Hematopoietic multipotent progenitor cell treated with erythropoietin and hydrocortisone succinate and interleukin-3 and kit ligand, for 8 days (in vitro differentiated cells): Measurements from ENCODE around the gene MPI.
"Not testable (repeated sequence)": the region's sequence is repeated elsewhere in the genome, so short reads cannot be mapped to it uniquely, and the experiment has no call there.

Source experiments
- DNase-seq: peaks from one replicate; pipeline ENCODE4 v3.0.0-alpha.2; 2015

The MPI gene

GRCh38 chr15:74863239-74864056 is 26.4 kb upstream of the MPI start:
- DNase-seq, result no peak

- DNase-seq, result no peak
These were observed 25.5 kb upstream of the MPI start for GRCh38 chr15:74864296-74864695.

- no peak for DNase-seq
These were observed 24.5 kb upstream of the MPI start for GRCh38 chr15:74865316-74865715.

- DNase-seq, result no peak
These were observed 23.8 kb upstream of the MPI start for GRCh38 chr15:74866090-74866489.

GRCh38 chr15:74867466-74868038 is 22.3 kb upstream of the MPI start:
- peak; percentile 69 for DNase-seq

- peak; percentile 72 for DNase-seq
These were observed 21.8 kb upstream of the MPI start for GRCh38 chr15:74868059-74868458.

- DNase-seq, result no peak
These were observed 20.5 kb upstream of the MPI start for GRCh38 chr15:74869372-74869725.

GRCh38 chr15:74869726-74870407 is 20.0 kb upstream of the MPI start:
- DNase-seq, result peak; percentile 84

- no peak for DNase-seq
These were observed 19.2 kb upstream of the MPI start for GRCh38 chr15:74870436-74871215.

- no peak for DNase-seq
These were observed 17.2 kb upstream of the MPI start for GRCh38 chr15:74872702-74873035.

- DNase-seq, result peak; percentile 96
These were observed 16.6 kb upstream of the MPI start, which contains the start of gene SCAMP2 for GRCh38 chr15:74873036-74873755. Gene SCAMP2, minus strand, starts transcription at chr15:74873365. Its CDS starts 110 bp downstream, at chr15:74873255.

GRCh38 chr15:74873756-74874424 is 16.0 kb upstream of the MPI start:
- DNase-seq, result no peak

GRCh38 chr15:74878273-74878672 is 11.6 kb upstream of the MPI start:
- no peak for DNase-seq

GRCh38 chr15:74882528-74882927 is 7.3 kb upstream of the MPI start:
- no peak for DNase-seq

- no peak for DNase-seq
These were observed 5.2 kb upstream of the MPI start for GRCh38 chr15:74884428-74885223.

GRCh38 chr15:74885461-74885860 is 4.4 kb upstream of the MPI start:
- DNase-seq, result no peak

- not testable (repeated sequence) for DNase-seq
These were observed 2.2 kb upstream of the MPI start for GRCh38 chr15:74887537-74888193.

GRCh38 chr15:74888716-74889115 is 1.1 kb upstream of the MPI start:
- DNase-seq, result no peak

- peak; percentile 31 for DNase-seq
These were observed 406 bp upstream of the MPI start for GRCh38 chr15:74889390-74889882.

- peak; percentile 67 for DNase-seq
These were observed 771 bp downstream of the MPI start for GRCh38 chr15:74890665-74890960.

- DNase-seq, result no peak
These were observed 1.6 kb downstream of the MPI start for GRCh38 chr15:74891469-74891868.
